Vagina (tissue), 2 donors: Measurements from ENCODE around the gene ZPBP. TPM values are rescaled to one million over a fixed set of nuclear protein-coding genes. Genes with fewer than 3 reads are reported as not detected.

ENCODE experiments used
- DNase-seq, 2 donors: peaks; one replicate each; pipeline ENCODE4 v3.0.0-alpha.2; 2017; ENCODE audit errors: extremely low spot score in 2 of 2
- H3K27ac ChIP-seq: fragments of 200-600 bp; sonication (generic); one replicate; pipeline ENCODE4 v1.5.1; 2019
- H3K27me3 ChIP-seq: fragments of 200-600 bp; sonication (generic); one replicate; pipeline ENCODE4 v1.5.1; 2019
- H3K36me3 ChIP-seq, 2 donors: fragments of 200-600 bp; sonication (generic); one replicate each; pipeline ENCODE4 v1.5.1; 2017 to 2019
- H3K4me1 ChIP-seq: fragments of 200-600 bp; sonication (generic); one replicate; pipeline ENCODE4 v1.5.1; 2019
- H3K4me3 ChIP-seq, 2 donors: fragments of 200-600 bp; sonication (generic); 1 replicate in 1 of 2; 2 replicates in 1 of 2; pipeline ENCODE4 v1.5.1; 2016 to 2019
- H3K9me3 ChIP-seq: fragments of 200-600 bp; sonication (generic); one replicate; pipeline ENCODE4 v1.5.1; 2019
- CTCF ChIP-seq, 3 experiments: fragments of 450-650 bp in 2 of 3; fragments of 200-600 bp in 1 of 3; sonication (generic) in 1 of 3; IDR thresholded peaks; one replicate each; pipeline ENCODE4 v1.5.1; 2017 to 2019; ENCODE audit warnings: antibody characterized with exemption in 3 of 3, mild to moderate bottlenecking in 2 of 3, moderate library complexity in 2 of 3
- POLR2A ChIP-seq, 2 donors: fragments of 450-650 bp; IDR thresholded peaks; one replicate each; pipeline ENCODE4 v1.6.1; 2017; ENCODE audit warnings: antibody characterized with exemption in 2 of 2, mild to moderate bottlenecking in 2 of 2, moderate library complexity in 2 of 2
- POLR2AphosphoS5 ChIP-seq, 2 donors: sonication (generic); formaldehyde crosslinking; IDR thresholded peaks; one replicate each; pipeline ENCODE4 v1.9.0; 2017; ENCODE audit warnings: antibody characterized with exemption in 2 of 2, mild to moderate bottlenecking in 2 of 2, low read depth in 1 of 2; ENCODE audit not compliant: insufficient read depth in 1 of 2
- intact Hi-C: fragments of 100-400 bp; cut with DNase I; formaldehyde crosslinking; loops from one replicate; pipeline ENCODE4 v1.15.1; 2023
- total RNA-seq: library from RNA; depleted of rRNA; stranded (reverse); fragments of >200 nt; gene quantifications from one replicate; pipeline ENCODE4 v1.2.3, GENCODE V29; 2016

Gene ZPBP
- total RNA-seq, 1 donor from 2014 or later = not detected

- intact Hi-C loops = no loop called here
- no peak for TF ChIP-seq CTCF (IDR thresholded peaks at IDR 0.05)
- TF ChIP-seq POLR2AphosphoS5 (IDR thresholded peaks at IDR 0.05; ENCODE audit: insufficient read depth in 1 of 2, low read depth in 1 of 2) = no peak
- TF ChIP-seq POLR2A (IDR thresholded peaks at IDR 0.05) = no peak
Observed at GRCh38 chr7:50140688-50141087, 47.6 kb upstream of the ZPBP start.

GRCh38 chr7:50138101-50138500 is 45.1 kb upstream of the ZPBP start:
- H3K36me3 ChIP-seq = no peaks in the 10 kb centered on the region
- H3K9me3 ChIP-seq = no peaks in the 10 kb centered on the region
- H3K27ac ChIP-seq = no peak overlapping the region
- H3K27me3 ChIP-seq = no peaks in the 10 kb centered on the region
- intact Hi-C loops = no loop called here
- no peak for TF ChIP-seq POLR2AphosphoS5 (IDR thresholded peaks at IDR 0.05; ENCODE audit: insufficient read depth in 1 of 2, low read depth in 1 of 2)
- no peak for TF ChIP-seq POLR2A (IDR thresholded peaks at IDR 0.05)
- TF ChIP-seq CTCF (IDR thresholded peaks at IDR 0.05) = no peak
- H3K4me1 ChIP-seq = no peaks in the 10 kb centered on the region
- H3K4me3 ChIP-seq = no peak overlapping the region
- DNase-seq = no peak

More at GRCh38 chr7:50140688-50141087, 47.6 kb upstream of the ZPBP start:
- Histone ChIP-seq H3K27ac (no peak overlapping the region), H3K27me3 (no peaks in the 10 kb centered on the region), H3K36me3 (no peaks in the 10 kb centered on the region), H3K9me3 (no peaks in the 10 kb centered on the region), H3K4me3 (no peak overlapping the region), H3K4me1 (no peaks in the 10 kb centered on the region)
- DNase-seq = no peak

- Histone ChIP-seq H3K27me3 (no peaks in the 10 kb centered on the region), H3K4me3 (no peak overlapping the region), H3K36me3 (no peaks in the 10 kb centered on the region), H3K27ac (no peak overlapping the region), H3K4me1 (no peaks in the 10 kb centered on the region), H3K9me3 (no peaks in the 10 kb centered on the region)
- no peak for TF ChIP-seq CTCF (IDR thresholded peaks at IDR 0.05)
- no peak for TF ChIP-seq POLR2AphosphoS5 (IDR thresholded peaks at IDR 0.05; ENCODE audit: insufficient read depth in 1 of 2, low read depth in 1 of 2)
- no peak for TF ChIP-seq POLR2A (IDR thresholded peaks at IDR 0.05)
- intact Hi-C loops = loop anchor here (5.0 kb wide), 1 partner anchor 1417 kb away; no protein-coding TSS in a partner anchor
- DNase-seq = no peak
Observed at GRCh38 chr7:50125766-50126165, 32.7 kb upstream of the ZPBP start.

GRCh38 chr7:50121286-50121685 is 28.2 kb upstream of the ZPBP start:
- no peaks in the 10 kb centered on the region for H3K9me3 ChIP-seq
- no peaks in the 10 kb centered on the region for H3K27me3 ChIP-seq
- H3K4me3 ChIP-seq = no peak overlapping the region
- no peaks in the 10 kb centered on the region for H3K4me1 ChIP-seq
- DNase-seq = no peak
- no peak overlapping the region for H3K27ac ChIP-seq
- TF ChIP-seq CTCF (IDR thresholded peaks at IDR 0.05) (no peak), POLR2AphosphoS5 (IDR thresholded peaks at IDR 0.05; ENCODE audit: insufficient read depth in 1 of 2, low read depth in 1 of 2) (no peak), POLR2A (IDR thresholded peaks at IDR 0.05) (no peak)
- intact Hi-C loops = no loop called here
- H3K36me3 ChIP-seq = no peaks in the 10 kb centered on the region

GRCh38 chr7:50119815-50120637 is 27.0 kb upstream of the ZPBP start:
- Histone ChIP-seq H3K36me3 (no peaks in the 10 kb centered on the region), H3K27me3 (no peaks in the 10 kb centered on the region), H3K9me3 (no peaks in the 10 kb centered on the region), H3K4me1 (no peaks in the 10 kb centered on the region), H3K27ac (no peak overlapping the region), H3K4me3 (no peak overlapping the region)
- DNase-seq = no peak
- intact Hi-C loops = no loop called here
- no peak for TF ChIP-seq CTCF (IDR thresholded peaks at IDR 0.05)
- no peak for TF ChIP-seq POLR2A (IDR thresholded peaks at IDR 0.05)
- no peak for TF ChIP-seq POLR2AphosphoS5 (IDR thresholded peaks at IDR 0.05; ENCODE audit: insufficient read depth in 1 of 2, low read depth in 1 of 2)
